HCT116 (cell line): ENCODE results near the gene DCHS2.

Experiments used
- CEBPB ChIP-seq: IDR thresholded peaks from 2 replicates; pipeline ENCODE4 v1.6.1; 2012; ENCODE audit warnings: low read depth
- CTCF ChIP-seq, 3 experiments: fragments of 200-600 bp in 1 of 3; sonication (generic) in 1 of 3; IDR thresholded peaks in 2 of 3; conservative IDR thresholded peaks in 1 of 3; 2 replicates each; pipeline ENCODE4 v1.5.1; 2012 to 2017; ENCODE audit warnings: low read depth in 2 of 3, low read length in 2 of 3, antibody characterized with exemption in 1 of 3, borderline replicate concordance in 1 of 3, control low read depth in 1 of 3, mild to moderate bottlenecking in 1 of 3, mixed read lengths in 1 of 3, mixed run types in 1 of 3, moderate library complexity in 1 of 3; ENCODE audit not compliant: insufficient read depth in 1 of 3
- EGR1 ChIP-seq: IDR thresholded peaks from 2 replicates; pipeline ENCODE4 v1.6.1; 2012; ENCODE audit warnings: low read depth
- EZH2 ChIP-seq: fragments of 200-600 bp; sonication (generic); IDR thresholded peaks from 2 replicates; pipeline ENCODE4 v1.6.1; 2017; ENCODE audit warnings: antibody characterized with exemption, mixed run types
- EZH2phosphoT487 ChIP-seq: fragments of 200-600 bp; IDR thresholded peaks from 2 replicates; pipeline ENCODE4 v1.6.1; 2018; ENCODE audit warnings: antibody characterized with exemption, borderline replicate concordance
- FOSL1 ChIP-seq: IDR thresholded peaks from 2 replicates; pipeline ENCODE4 v1.6.1; 2012; ENCODE audit warnings: low read depth
- POLR2A ChIP-seq: IDR thresholded peaks from 2 replicates; pipeline ENCODE4 v1.7.0; 2011; ENCODE audit warnings: borderline replicate concordance; ENCODE audit not compliant: insufficient read depth, insufficient read length; ENCODE audit errors: extremely low read depth
- POLR2AphosphoS5 ChIP-seq: IDR thresholded peaks from 2 replicates; pipeline ENCODE4 v1.6.1; 2011; ENCODE audit warnings: mild to moderate bottlenecking, low read depth, low read length, moderate library complexity
- RAD21 ChIP-seq: IDR thresholded peaks from 2 replicates; pipeline ENCODE4 v1.6.1; 2012; ENCODE audit warnings: low read depth, mild to moderate bottlenecking
- YY1 ChIP-seq: IDR thresholded peaks from 2 replicates; pipeline ENCODE4 v1.6.1; 2011; ENCODE audit warnings: low read length, low read depth, moderate library complexity, mild to moderate bottlenecking; ENCODE audit not compliant: insufficient replicate concordance; ENCODE audit errors: extremely low read depth
- ZFX ChIP-seq: fragments of 450-650 bp; IDR thresholded peaks from 2 replicates; pipeline ENCODE4 v1.6.1; 2017
- ZNF274 ChIP-seq: fragments of 200-500 bp; sonication (Bioruptor generic); IDR thresholded peaks from 2 replicates; pipeline ENCODE4 v1.6.1; 2014; ENCODE audit warnings: mild to moderate bottlenecking, low read depth, low read length, inconsistent platforms
- TF ChIP-seq, protein P1 (sequence below): IDR thresholded peaks from 2 replicates; pipeline ENCODE4 v1.6.1; 2012
- TF ChIP-seq, protein P2 (sequence below): IDR thresholded peaks from 2 replicates; pipeline ENCODE4 v1.6.1; 2012; ENCODE audit warnings: low read depth

DNA sequence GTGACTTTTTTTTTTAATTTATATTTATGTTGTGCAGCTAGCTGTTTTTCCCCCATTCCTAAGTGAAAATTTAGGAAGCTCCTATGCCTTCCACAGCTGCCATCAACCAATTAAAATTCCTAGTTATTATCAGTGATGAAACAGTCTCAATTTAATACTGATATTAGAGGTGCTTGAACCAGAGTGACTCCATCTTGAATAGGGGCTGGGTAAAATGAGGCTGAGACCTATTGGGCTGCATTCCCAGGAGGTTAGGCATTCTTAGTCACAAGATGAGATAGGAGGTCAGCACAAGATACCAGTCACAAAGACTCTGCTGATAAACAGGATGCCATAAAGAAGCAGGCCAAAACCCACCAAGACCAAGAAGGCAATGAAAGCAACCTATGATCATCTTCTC lies 136.7 kb downstream of the DCHS2 start:
- TF ChIP-seq POLR2A (no peak), CTCF (IDR thresholded peaks at IDR 0.05 in 2 of 3, conservative IDR thresholded peaks at IDR 0.05 in 1 of 3; ENCODE audit: borderline replicate concordance in 1 of 3, insufficient read depth in 1 of 3, low read depth in 2 of 3, low read length in 2 of 3) (no peak), RAD21 (no peak), YY1 (no peak), EZH2phosphoT487 (no peak), POLR2AphosphoS5 (no peak), EGR1 (no peak), EZH2 (no peak), ZNF274 (no peak), ZFX (no peak), CEBPB (no peak), FOSL1 (no peak)
- TF ChIP-seq, protein P1, sequence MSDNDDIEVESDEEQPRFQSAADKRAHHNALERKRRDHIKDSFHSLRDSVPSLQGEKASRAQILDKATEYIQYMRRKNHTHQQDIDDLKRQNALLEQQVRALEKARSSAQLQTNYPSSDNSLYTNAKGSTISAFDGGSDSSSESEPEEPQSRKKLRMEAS, result no peak
- TF ChIP-seq, protein P2, sequence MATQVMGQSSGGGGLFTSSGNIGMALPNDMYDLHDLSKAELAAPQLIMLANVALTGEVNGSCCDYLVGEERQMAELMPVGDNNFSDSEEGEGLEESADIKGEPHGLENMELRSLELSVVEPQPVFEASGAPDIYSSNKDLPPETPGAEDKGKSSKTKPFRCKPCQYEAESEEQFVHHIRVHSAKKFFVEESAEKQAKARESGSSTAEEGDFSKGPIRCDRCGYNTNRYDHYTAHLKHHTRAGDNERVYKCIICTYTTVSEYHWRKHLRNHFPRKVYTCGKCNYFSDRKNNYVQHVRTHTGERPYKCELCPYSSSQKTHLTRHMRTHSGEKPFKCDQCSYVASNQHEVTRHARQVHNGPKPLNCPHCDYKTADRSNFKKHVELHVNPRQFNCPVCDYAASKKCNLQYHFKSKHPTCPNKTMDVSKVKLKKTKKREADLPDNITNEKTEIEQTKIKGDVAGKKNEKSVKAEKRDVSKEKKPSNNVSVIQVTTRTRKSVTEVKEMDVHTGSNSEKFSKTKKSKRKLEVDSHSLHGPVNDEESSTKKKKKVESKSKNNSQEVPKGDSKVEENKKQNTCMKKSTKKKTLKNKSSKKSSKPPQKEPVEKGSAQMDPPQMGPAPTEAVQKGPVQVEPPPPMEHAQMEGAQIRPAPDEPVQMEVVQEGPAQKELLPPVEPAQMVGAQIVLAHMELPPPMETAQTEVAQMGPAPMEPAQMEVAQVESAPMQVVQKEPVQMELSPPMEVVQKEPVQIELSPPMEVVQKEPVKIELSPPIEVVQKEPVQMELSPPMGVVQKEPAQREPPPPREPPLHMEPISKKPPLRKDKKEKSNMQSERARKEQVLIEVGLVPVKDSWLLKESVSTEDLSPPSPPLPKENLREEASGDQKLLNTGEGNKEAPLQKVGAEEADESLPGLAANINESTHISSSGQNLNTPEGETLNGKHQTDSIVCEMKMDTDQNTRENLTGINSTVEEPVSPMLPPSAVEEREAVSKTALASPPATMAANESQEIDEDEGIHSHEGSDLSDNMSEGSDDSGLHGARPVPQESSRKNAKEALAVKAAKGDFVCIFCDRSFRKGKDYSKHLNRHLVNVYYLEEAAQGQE, result no peak
